ENCODE data around the gene CAPN3. TPM values are rescaled to one million over a fixed set of nuclear protein-coding genes. Genes with fewer than 3 reads are reported as not detected.

The CAPN3 gene
- total RNA-seq, 1 donor from 2014 or later, result 5.6 TPM

- peaks cover 7% of the 10 kb centered on the region for H3K9me3 Mint-ChIP-seq (ENCODE audit: unreplicated experiment)
Measured at GRCh38 chr15:42373936-42374335, 14.6 kb downstream of the CAPN3 start.

GRCh38 chr15:42374810-42375209 lies 15.5 kb downstream of the CAPN3 start:
- TF ChIP-seq, protein P1, sequence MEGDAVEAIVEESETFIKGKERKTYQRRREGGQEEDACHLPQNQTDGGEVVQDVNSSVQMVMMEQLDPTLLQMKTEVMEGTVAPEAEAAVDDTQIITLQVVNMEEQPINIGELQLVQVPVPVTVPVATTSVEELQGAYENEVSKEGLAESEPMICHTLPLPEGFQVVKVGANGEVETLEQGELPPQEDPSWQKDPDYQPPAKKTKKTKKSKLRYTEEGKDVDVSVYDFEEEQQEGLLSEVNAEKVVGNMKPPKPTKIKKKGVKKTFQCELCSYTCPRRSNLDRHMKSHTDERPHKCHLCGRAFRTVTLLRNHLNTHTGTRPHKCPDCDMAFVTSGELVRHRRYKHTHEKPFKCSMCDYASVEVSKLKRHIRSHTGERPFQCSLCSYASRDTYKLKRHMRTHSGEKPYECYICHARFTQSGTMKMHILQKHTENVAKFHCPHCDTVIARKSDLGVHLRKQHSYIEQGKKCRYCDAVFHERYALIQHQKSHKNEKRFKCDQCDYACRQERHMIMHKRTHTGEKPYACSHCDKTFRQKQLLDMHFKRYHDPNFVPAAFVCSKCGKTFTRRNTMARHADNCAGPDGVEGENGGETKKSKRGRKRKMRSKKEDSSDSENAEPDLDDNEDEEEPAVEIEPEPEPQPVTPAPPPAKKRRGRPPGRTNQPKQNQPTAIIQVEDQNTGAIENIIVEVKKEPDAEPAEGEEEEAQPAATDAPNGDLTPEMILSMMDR (IDR thresholded peaks at IDR 0.05), result no peak
- no peaks in the 10 kb centered on the region for H3K4me1 Mint-ChIP-seq (ENCODE audit: unreplicated experiment)
- H3K36me3 Mint-ChIP-seq (ENCODE audit: unreplicated experiment), result peaks cover 1% of the 10 kb centered on the region
- no peak overlapping the region for H3K27ac Mint-ChIP-seq (ENCODE audit: unreplicated experiment)
- peaks cover 4% of the 10 kb centered on the region for H3K9me3 Mint-ChIP-seq (ENCODE audit: unreplicated experiment)
- peaks cover 12% of the 10 kb centered on the region for H3K27me3 Mint-ChIP-seq (ENCODE audit: unreplicated experiment)
- DNase-seq (ENCODE audit: extremely low spot score, unreplicated experiment), result no peak
- no peak overlapping the region for H3K4me3 Mint-ChIP-seq (ENCODE audit: unreplicated experiment)

More at GRCh38 chr15:42373936-42374335, 14.6 kb downstream of the CAPN3 start:
- no peak for DNase-seq (ENCODE audit: extremely low spot score, unreplicated experiment)
- H3K27me3 Mint-ChIP-seq (ENCODE audit: unreplicated experiment), result peaks cover 11% of the 10 kb centered on the region
- TF ChIP-seq, protein P1 (IDR thresholded peaks at IDR 0.05), result no peak
- H3K4me3 Mint-ChIP-seq (ENCODE audit: unreplicated experiment), result no peak overlapping the region
- H3K36me3 Mint-ChIP-seq (ENCODE audit: unreplicated experiment), result peaks cover 1% of the 10 kb centered on the region
- no peak overlapping the region for H3K27ac Mint-ChIP-seq (ENCODE audit: unreplicated experiment)
- no peaks in the 10 kb centered on the region for H3K4me1 Mint-ChIP-seq (ENCODE audit: unreplicated experiment)

DNA sequence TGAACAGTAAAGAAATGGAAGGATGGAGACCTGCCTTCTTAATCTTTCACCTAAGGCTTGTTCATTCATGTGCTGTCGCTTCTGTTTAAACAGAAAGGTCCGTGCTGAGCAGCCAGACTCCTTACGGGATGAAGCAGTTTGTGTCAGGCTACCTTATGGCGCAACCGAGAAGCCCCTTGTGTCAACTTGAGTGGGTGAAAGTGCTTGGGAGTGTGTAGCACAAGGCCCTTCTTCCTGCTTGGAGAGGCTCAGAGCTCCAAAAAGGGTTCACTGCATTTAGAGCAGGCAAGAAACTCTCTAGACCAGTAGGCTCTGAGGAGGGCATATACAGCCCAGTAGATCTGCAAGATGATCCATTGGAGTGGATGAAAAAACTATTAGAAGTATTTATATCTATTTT lies 16.0 kb downstream of the CAPN3 start:
- Mint-ChIP-seq H3K27ac (ENCODE audit: unreplicated experiment) (no peak overlapping the region), H3K4me3 (ENCODE audit: unreplicated experiment) (no peak overlapping the region), H3K36me3 (ENCODE audit: unreplicated experiment) (peaks cover 1% of the 10 kb centered on the region), H3K27me3 (ENCODE audit: unreplicated experiment) (peaks cover 12% of the 10 kb centered on the region), H3K4me1 (ENCODE audit: unreplicated experiment) (no peaks in the 10 kb centered on the region), H3K9me3 (ENCODE audit: unreplicated experiment) (peaks cover 4% of the 10 kb centered on the region)
- DNase-seq (ENCODE audit: extremely low spot score, unreplicated experiment), result no peak
- TF ChIP-seq, protein P1 (IDR thresholded peaks at IDR 0.05), result no peak

GRCh38 chr15:42375941-42376340 lies 16.6 kb downstream of the CAPN3 start:
- Mint-ChIP-seq H3K36me3 (ENCODE audit: unreplicated experiment) (peaks cover 1% of the 10 kb centered on the region), H3K4me1 (ENCODE audit: unreplicated experiment) (no peaks in the 10 kb centered on the region), H3K9me3 (ENCODE audit: unreplicated experiment) (peaks cover 4% of the 10 kb centered on the region), H3K27me3 (ENCODE audit: unreplicated experiment) (peaks cover 12% of the 10 kb centered on the region), H3K27ac (ENCODE audit: unreplicated experiment) (no peak overlapping the region), H3K4me3 (ENCODE audit: unreplicated experiment) (no peak overlapping the region)
- TF ChIP-seq, protein P1 (IDR thresholded peaks at IDR 0.05), result no peak
- no peak for DNase-seq (ENCODE audit: extremely low spot score, unreplicated experiment)

GRCh38 chr15:42378011-42378410 lies 18.7 kb downstream of the CAPN3 start:
- DNase-seq (ENCODE audit: extremely low spot score, unreplicated experiment), result no peak
- Mint-ChIP-seq H3K4me3 (ENCODE audit: unreplicated experiment) (no peak overlapping the region), H3K4me1 (ENCODE audit: unreplicated experiment) (no peaks in the 10 kb centered on the region), H3K36me3 (ENCODE audit: unreplicated experiment) (no peaks in the 10 kb centered on the region), H3K27me3 (ENCODE audit: unreplicated experiment) (peaks cover 12% of the 10 kb centered on the region), H3K27ac (ENCODE audit: unreplicated experiment) (no peak overlapping the region), H3K9me3 (ENCODE audit: unreplicated experiment) (peaks cover 4% of the 10 kb centered on the region)
- TF ChIP-seq, protein P1 (IDR thresholded peaks at IDR 0.05), result no peak
